Superior temporal gyrus (tissue), 1 donor: ENCODE measurements around the gene ABHD17C.

Experiments
- DNase-seq: peaks from one replicate; pipeline ENCODE4 v3.0.0-alpha.2; 2016; ENCODE audit errors: extremely low spot score

Gene ABHD17C

GRCh38 chr15:80787316-80787715 is 92.2 kb downstream of the ABHD17C start:
- no peak for DNase-seq

GRCh38 chr15:80788536-80788935 is 93.4 kb downstream of the ABHD17C start:
- DNase-seq, result peak; percentile 41

GRCh38 chr15:80789296-80789695 is 94.2 kb downstream of the ABHD17C start:
- DNase-seq, result no peak

GRCh38 chr15:80789796-80790195 is 94.7 kb downstream of the ABHD17C start:
- no peak for DNase-seq

- no peak for DNase-seq
Observed at GRCh38 chr15:80790236-80790635, 95.1 kb downstream of the ABHD17C start.

- DNase-seq, result no peak
Observed at GRCh38 chr15:80791004-80791403, 95.9 kb downstream of the ABHD17C start.

GRCh38 chr15:80796407-80796806 is 101.3 kb downstream of the ABHD17C start:
- DNase-seq, result no peak

- DNase-seq, result no peak
Observed at GRCh38 chr15:80798911-80799310, 103.8 kb downstream of the ABHD17C start.

- no peak for DNase-seq
Observed at GRCh38 chr15:80800067-80800466, 105.0 kb downstream of the ABHD17C start.

GRCh38 chr15:80801891-80802680 is 107.0 kb downstream of the ABHD17C start:
- DNase-seq, result no peak

- DNase-seq, result no peak
Observed at GRCh38 chr15:80803580-80804525, 108.7 kb downstream of the ABHD17C start.

GRCh38 chr15:80804970-80805495 is 109.9 kb downstream of the ABHD17C start:
- DNase-seq, result no peak
